NCI-H146 (cell line): Measurements from ENCODE around the gene SRF.
"Not testable (repeated sequence)": the region's sequence is repeated elsewhere in the genome, so short reads cannot be mapped to it uniquely, and the experiment has no call there.

Source experiments
- DNase-seq: peaks from one replicate; lab custom pipeline; 2025; lab: John Stamatoyannopoulos, UW

The SRF gene

GRCh38 chr6:43170931-43171706 lies at the start of gene SRF:
Gene SRF, plus strand, starts transcription at chr6:43171269. Its CDS starts 388 bp downstream, at chr6:43171657.
- peak; percentile 100 for DNase-seq

DNA sequence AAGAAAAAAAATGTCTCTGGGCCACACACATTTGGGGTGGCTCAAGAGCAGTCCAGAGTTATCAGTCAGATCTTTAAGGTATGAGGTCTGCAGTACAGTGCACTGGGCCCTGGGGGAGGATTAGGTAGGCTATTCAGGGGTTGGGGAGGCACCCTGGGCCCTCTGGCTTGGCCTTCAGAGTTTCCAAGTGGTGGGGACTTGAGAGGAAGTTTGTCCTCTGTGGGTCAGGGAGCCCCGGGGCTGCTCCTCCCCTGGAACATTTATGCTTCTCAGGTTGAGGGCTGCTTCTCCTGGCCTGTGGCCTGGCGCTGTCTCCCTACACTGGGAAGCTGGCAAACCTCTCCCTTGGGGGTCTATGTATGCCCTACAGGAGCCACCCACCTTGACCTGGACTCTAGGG lies 48.9 kb upstream of the SRF start:
- DNase-seq: no peak

GRCh38 chr6:43123461-43124314 lies 47.4 kb upstream of the SRF start:
- no peak for DNase-seq

GRCh38 chr6:43124481-43124880 lies 46.6 kb upstream of the SRF start:
- no peak for DNase-seq

DNA sequence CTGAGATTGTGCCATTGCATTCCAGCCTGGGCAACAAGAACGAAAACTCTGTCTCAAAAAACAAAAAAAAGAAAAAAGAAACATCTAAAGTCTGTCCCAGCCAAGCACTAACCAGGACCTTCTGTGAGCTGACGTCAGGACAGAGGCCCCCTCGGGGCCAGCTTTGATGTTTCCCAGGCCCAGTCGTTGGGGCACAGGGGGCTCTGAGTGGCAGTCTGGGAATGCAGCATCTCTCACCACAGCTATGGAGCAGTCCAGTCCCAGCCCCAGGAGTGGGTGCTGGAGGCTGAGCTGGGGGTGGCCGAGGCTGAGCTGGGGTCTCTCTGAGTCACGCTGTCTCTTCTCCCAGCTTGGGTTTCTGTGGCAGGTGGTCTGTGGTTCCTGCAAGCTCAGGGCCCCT lies 46.0 kb upstream of the SRF start:
- DNase-seq: no peak

DNA sequence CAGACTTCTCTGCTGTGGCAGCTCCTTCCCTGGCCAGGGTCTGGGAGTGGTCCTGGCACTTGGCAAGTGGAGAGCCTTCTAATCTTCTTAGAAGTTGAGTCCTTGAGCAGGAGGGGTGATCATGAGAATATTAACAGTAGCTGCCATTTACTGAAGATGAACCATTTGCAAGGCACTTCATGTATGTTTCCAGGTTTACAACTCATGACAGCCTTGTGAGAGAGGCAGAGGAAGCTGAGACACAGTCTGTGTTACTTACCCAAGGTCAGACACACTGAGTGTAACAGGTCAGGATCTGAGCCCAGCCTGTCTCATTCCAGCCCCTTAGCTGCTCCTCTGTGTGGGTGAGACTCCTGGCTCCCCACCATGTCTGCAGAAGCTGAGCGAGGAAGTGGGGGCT lies 45.5 kb upstream of the SRF start:
- no peak for DNase-seq

DNA sequence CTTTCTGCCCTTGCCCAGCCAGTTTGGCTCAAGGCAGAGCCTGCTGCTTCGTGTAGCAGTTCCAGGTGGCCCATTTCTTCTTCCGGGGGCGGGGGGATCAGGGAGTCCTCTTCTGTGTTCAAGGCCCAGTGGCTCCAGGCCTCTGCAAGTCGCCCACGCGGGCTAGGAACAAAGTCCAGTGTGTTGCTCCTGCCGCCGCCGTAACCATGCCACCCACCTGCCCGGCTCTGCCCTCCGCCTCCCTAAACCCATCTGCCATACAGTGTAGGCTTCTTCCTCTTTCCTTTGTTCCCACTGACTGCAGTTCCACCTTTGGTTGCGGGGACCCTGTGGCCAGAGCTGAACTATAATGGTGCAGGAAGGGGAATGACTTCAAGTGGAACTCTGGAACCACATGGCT lies 43.9 kb upstream of the SRF start:
- DNase-seq: peak; percentile 44

GRCh38 chr6:43127877-43128276 lies 43.2 kb upstream of the SRF start:
- no peak for DNase-seq

DNA sequence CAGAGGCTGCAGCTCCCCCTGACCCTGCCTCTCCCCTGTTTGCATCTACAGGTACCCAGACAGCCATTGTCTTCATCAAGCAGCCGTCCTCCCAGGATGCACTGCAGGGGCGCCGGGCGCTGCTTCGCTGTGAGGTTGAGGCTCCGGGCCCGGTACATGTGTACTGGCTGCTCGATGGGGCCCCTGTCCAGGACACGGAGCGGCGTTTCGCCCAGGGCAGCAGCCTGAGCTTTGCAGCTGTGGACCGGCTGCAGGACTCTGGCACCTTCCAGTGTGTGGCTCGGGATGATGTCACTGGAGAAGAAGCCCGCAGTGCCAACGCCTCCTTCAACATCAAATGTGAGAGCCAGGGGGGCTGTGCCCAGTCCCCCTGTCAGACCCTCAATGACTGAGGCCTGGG lies 42.1 kb upstream of the SRF start:
- DNase-seq: no peak

DNA sequence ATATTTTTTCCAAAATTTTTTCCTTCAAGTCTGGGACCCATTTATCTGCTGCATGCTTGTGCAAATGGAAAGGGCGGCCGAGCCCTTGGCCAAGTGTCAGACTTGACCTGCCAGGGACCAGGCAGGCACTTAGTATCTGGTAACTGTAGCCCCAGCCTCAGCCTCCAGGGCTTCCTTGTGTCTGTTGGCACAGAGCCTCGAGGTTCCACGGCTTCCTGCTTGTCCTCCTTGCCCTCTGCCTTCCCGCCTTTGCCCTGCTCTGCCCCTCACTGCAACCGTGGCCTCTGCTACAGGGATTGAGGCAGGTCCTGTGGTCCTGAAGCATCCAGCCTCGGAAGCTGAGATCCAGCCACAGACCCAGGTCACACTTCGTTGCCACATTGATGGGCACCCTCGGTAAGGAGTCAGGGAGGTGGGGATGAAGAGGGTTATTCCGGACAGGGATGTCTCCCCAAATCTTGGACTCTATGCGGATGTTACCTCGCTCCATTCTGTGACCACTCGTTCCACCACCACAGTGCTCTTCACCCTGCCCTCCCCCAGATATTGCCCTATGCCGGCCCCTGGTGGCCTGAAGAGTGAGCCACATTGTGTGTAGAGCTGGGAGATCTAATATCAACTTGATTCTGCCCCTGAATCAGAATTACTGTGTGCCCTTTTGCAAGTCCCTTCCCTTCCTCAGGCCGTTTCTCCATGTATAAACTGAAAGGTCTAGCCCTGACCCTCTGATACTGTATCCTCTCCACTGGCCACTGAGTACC lies 41.5 kb upstream of the SRF start:
- DNase-seq: no peak

- DNase-seq: no peak
These were observed 40.6 kb upstream of the SRF start for GRCh38 chr6:43130429-43130828.

- not testable (repeated sequence) for DNase-seq
These were observed 39.7 kb upstream of the SRF start for GRCh38 chr6:43131379-43131778.

- no peak for DNase-seq
These were observed 32.8 kb upstream of the SRF start for GRCh38 chr6:43138267-43138666.

DNA sequence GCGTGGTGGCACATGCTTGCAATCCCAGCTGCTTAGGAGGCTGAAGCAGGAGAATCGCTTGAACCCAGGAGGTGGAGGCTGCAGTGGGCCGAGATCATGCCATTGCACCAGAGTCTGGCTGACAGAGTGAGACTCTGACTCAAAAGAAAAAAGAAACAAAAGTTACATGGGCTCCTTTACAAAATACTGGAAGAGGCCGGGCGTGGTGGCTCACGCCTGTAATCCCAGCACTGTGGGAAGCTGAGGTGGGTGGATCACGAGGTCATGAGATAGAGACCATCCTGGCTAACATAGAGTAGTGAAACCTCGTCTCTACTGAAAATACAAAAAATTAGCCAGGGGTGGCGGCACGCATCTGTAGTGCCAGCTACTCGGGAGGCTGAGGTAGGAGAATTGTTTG lies 31.1 kb upstream of the SRF start:
- not testable (repeated sequence) for DNase-seq

DNA sequence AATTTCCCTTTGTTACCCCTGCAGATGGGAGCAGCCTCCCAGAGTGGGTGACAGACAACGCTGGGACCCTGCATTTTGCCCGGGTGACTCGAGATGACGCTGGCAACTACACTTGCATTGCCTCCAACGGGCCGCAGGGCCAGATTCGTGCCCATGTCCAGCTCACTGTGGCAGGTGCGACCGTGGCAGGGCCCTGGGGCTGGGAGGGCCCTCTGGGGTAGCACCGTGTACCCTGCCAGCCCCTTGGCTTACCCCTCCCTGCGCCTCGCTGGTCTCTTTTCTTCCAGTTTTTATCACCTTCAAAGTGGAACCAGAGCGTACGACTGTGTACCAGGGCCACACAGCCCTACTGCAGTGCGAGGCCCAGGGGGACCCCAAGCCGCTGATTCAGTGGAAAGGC lies 29.4 kb upstream of the SRF start:
- no peak for DNase-seq

GRCh38 chr6:43142101-43142500 lies 29.0 kb upstream of the SRF start:
- no peak for DNase-seq

- DNase-seq: peak; percentile 73
These were observed 27.6 kb upstream of the SRF start for GRCh38 chr6:43143235-43144128.

GRCh38 chr6:43144879-43145278 lies 26.2 kb upstream of the SRF start:
- DNase-seq: no peak

DNA sequence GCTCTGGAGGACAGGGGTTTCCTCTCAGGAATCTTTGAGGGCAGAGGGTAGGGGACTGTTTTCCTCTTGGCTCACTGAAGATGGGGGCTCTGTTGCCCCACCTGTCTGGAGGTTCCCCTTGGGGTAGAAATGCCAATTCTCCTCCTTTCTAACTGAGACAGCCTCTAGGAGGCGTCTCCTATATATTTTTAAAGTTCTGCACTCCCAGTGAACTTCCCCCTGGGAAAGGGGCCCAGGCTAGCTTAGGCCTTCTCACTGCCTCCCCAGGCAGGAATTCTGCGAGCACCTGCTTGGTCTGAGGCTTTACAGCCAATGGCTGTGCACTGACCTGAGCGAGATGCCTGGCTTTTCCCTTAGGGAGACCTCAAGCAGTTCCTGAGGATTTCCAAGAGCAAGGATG lies 24.8 kb upstream of the SRF start:
- DNase-seq: no peak

GRCh38 chr6:43146709-43147688 lies 24.1 kb upstream of the SRF start:
- DNase-seq: no peak
